H9 (cell line): ENCODE measurements around the gene HSD11B1L. TPM values are rescaled to one million over a fixed set of nuclear protein-coding genes. Genes with fewer than 3 reads are reported as not detected.
"Not testable (repeated sequence)": the region's sequence is repeated elsewhere in the genome, so short reads cannot be mapped to it uniquely, and the experiment has no call there.

ENCODE experiments used
- DNase-seq: peaks from one replicate; pipeline ENCODE4 v3.0.0-alpha.2; 2017
- H2AFZ ChIP-seq: one replicate; pipeline ENCODE4 v1.6.1; 2013; ENCODE audit warnings: mild to moderate bottlenecking, low read length, control low read depth, moderate library complexity
- H2AK5ac ChIP-seq: 2 replicates; pipeline ENCODE4 v1.6.1; 2013; ENCODE audit warnings: low read length, control low read depth, mixed read lengths; ENCODE audit not compliant: insufficient read length
- H2BK120ac ChIP-seq: one replicate; pipeline ENCODE4 v1.6.1; 2013; ENCODE audit warnings: low read depth, mild to moderate bottlenecking, low read length, control low read depth, inconsistent platforms; ENCODE audit not compliant: poor library complexity, severe bottlenecking
- H2BK12ac ChIP-seq: 2 replicates; pipeline ENCODE4 v1.6.1; 2013; ENCODE audit warnings: low read length, control low read depth, mixed read lengths, low read depth; ENCODE audit not compliant: insufficient read length
- H2BK15ac ChIP-seq: 2 replicates; pipeline ENCODE4 v1.6.1; 2013; ENCODE audit warnings: low read depth, low read length, control low read depth
- H2BK20ac ChIP-seq: one replicate; pipeline ENCODE4 v1.6.1; 2013; ENCODE audit warnings: low read depth, mild to moderate bottlenecking, low read length, control low read depth, inconsistent platforms; ENCODE audit not compliant: poor library complexity, severe bottlenecking
- H2BK5ac ChIP-seq: 2 replicates; pipeline ENCODE4 v1.6.1; 2013; ENCODE audit warnings: low read length, control low read depth, mixed read lengths; ENCODE audit not compliant: insufficient read length
- H3K14ac ChIP-seq: 2 replicates; pipeline ENCODE4 v1.6.1; 2013; ENCODE audit warnings: low read length, control low read depth; ENCODE audit not compliant: insufficient read depth
- H3K18ac ChIP-seq: 2 replicates; pipeline ENCODE4 v1.6.1; 2013; ENCODE audit warnings: low read depth, mild to moderate bottlenecking, mixed read lengths, low read length, control low read depth; ENCODE audit not compliant: insufficient read length
- H3K23ac ChIP-seq: 2 replicates; pipeline ENCODE4 v1.6.1; 2013; ENCODE audit warnings: low read length, control low read depth, mixed read lengths, low read depth; ENCODE audit not compliant: insufficient read length
- H3K23me2 ChIP-seq: 2 replicates; pipeline ENCODE4 v1.6.1; 2013; ENCODE audit warnings: low read depth, mild to moderate bottlenecking, mixed read lengths, low read length, control low read depth; ENCODE audit not compliant: insufficient read length, poor library complexity, severe bottlenecking
- H3K27ac ChIP-seq: 2 replicates; pipeline ENCODE4 v1.5.1; 2013; ENCODE audit warnings: low read length, control low read depth, mixed read lengths, low read depth; ENCODE audit not compliant: insufficient read length
- H3K27me3 ChIP-seq: 2 replicates; pipeline ENCODE4 v1.6.1; 2013; ENCODE audit warnings: low read length, control low read depth, inconsistent platforms; ENCODE audit not compliant: insufficient read depth
- H3K4ac ChIP-seq: 2 replicates; pipeline ENCODE4 v1.6.1; 2013; ENCODE audit warnings: low read depth, mild to moderate bottlenecking, control low read depth, inconsistent platforms, low read length, moderate library complexity
- H3K4me1 ChIP-seq: 2 replicates; pipeline ENCODE4 v1.6.1; 2013; ENCODE audit warnings: low read length, control low read depth, inconsistent platforms; ENCODE audit not compliant: insufficient read depth
- H3K4me2 ChIP-seq: 2 replicates; pipeline ENCODE4 v1.6.1; 2013; ENCODE audit warnings: low read length, control low read depth, mixed read lengths; ENCODE audit not compliant: insufficient read length, insufficient read depth
- H3K56ac ChIP-seq: 2 replicates; pipeline ENCODE4 v1.6.1; 2013; ENCODE audit warnings: low read depth, mild to moderate bottlenecking, mixed read lengths, low read length, control low read depth; ENCODE audit not compliant: insufficient read length
- H3K79me1 ChIP-seq: 2 replicates; pipeline ENCODE4 v1.6.1; 2013; ENCODE audit warnings: low read depth, mild to moderate bottlenecking, moderate library complexity, low read length, control low read depth, inconsistent platforms; ENCODE audit not compliant: insufficient read depth, poor library complexity, severe bottlenecking
- H3K79me2 ChIP-seq: 2 replicates; pipeline ENCODE4 v1.6.1; 2013; ENCODE audit warnings: low read length, control low read depth, inconsistent platforms; ENCODE audit not compliant: insufficient read depth
- H3K9ac ChIP-seq: 2 replicates; pipeline ENCODE4 v1.6.1; 2013; ENCODE audit warnings: low read length, control low read depth, mixed read lengths; ENCODE audit not compliant: insufficient read length; ENCODE audit errors: extremely low read depth
- H3K9me3 ChIP-seq: one replicate; pipeline ENCODE4 v1.6.1; 2013; ENCODE audit warnings: low read depth, low read length, inconsistent platforms; ENCODE audit not compliant: control insufficient read depth
- H3T11ph ChIP-seq: one replicate; pipeline ENCODE4 v1.6.1; 2013; ENCODE audit warnings: mild to moderate bottlenecking, low read length, control low read depth, inconsistent platforms
- H4K20me1 ChIP-seq: one replicate; pipeline ENCODE4 v1.6.1; 2013; ENCODE audit not compliant: control insufficient read depth, insufficient read length, insufficient read depth
- H4K5ac ChIP-seq: 2 replicates; pipeline ENCODE4 v1.6.1; 2013; ENCODE audit warnings: low read depth, mild to moderate bottlenecking, mixed read lengths, low read length, control low read depth; ENCODE audit not compliant: insufficient read length
- H4K8ac ChIP-seq: replicated peaks from 2 replicates; pipeline ENCODE4 v1.6.1; 2013; ENCODE audit warnings: low read length, control low read depth, mixed read lengths, low read depth; ENCODE audit not compliant: insufficient read length
- H4K91ac ChIP-seq: 2 replicates; pipeline ENCODE4 v1.6.1; 2013; ENCODE audit warnings: low read depth, mild to moderate bottlenecking, moderate library complexity, mixed read lengths, low read length, control low read depth; ENCODE audit not compliant: insufficient read length
- H3K27ac Mint-ChIP-seq, 3 experiments: 2 replicates in 2 of 3; 3 replicates in 1 of 3; pipeline ENCODE4 v1.8.0; 2020 to 2021; ENCODE audit warnings: mixed read lengths in 3 of 3, mild to moderate bottlenecking in 1 of 3, moderate library complexity in 1 of 3
- H3K27me3 Mint-ChIP-seq: 2 replicates; pipeline ENCODE4 v1.8.0; 2021; ENCODE audit warnings: low read depth, mild to moderate bottlenecking, moderate library complexity, mixed read lengths
- H3K36me3 Mint-ChIP-seq, 3 experiments: 2 replicates in 2 of 3; 3 replicates in 1 of 3; pipeline ENCODE4 v1.8.0; 2020 to 2021; ENCODE audit warnings: low read depth in 3 of 3, mixed read lengths in 3 of 3; ENCODE audit not compliant: insufficient read depth in 1 of 3
- H3K4me1 Mint-ChIP-seq, 2 experiments: 2 replicates each; pipeline ENCODE4 v1.8.0; 2020; ENCODE audit warnings: mixed read lengths in 2 of 2
- H3K4me3 Mint-ChIP-seq, 2 experiments: 2 replicates in 1 of 2; 3 replicates in 1 of 2; pipeline ENCODE4 v1.8.0; 2020 to 2021; ENCODE audit warnings: mild to moderate bottlenecking in 2 of 2, mixed read lengths in 2 of 2, moderate library complexity in 1 of 2
- H3K9me3 Mint-ChIP-seq, 2 experiments: 2 replicates in 1 of 2; 3 replicates in 1 of 2; pipeline ENCODE4 v1.8.0; 2020; ENCODE audit warnings: mild to moderate bottlenecking in 2 of 2, mixed read lengths in 2 of 2, moderate library complexity in 1 of 2
- CTCF ChIP-seq: fragments of 200-600 bp; sonication (generic); conservative IDR thresholded peaks from 3 replicates; pipeline ENCODE4 v1.8.0; 2021; ENCODE audit warnings: antibody characterized with exemption, mild to moderate bottlenecking
- WGBS: extraction: QIAGEN DNeasy Blood & Tissue Kit; methylation state at CpG from one replicate; pipeline ENCODE4 v1.1.7; 2013; ENCODE audit warnings: missing lambda C conversion rate, low lambda C conversion rate, mixed read lengths; ENCODE audit not compliant: insufficient read length; ENCODE audit errors: extremely low coverage; 5-methylcytosine and 5-hydroxymethylcytosine counted together
- total RNA-seq: library from RNA; stranded (reverse); gene quantifications from 2 replicates; pipeline ENCODE4 v1.2.1, GENCODE V29; 2021

The HSD11B1L gene
- total RNA-seq, 1 experiment from 2014 or later: 9.3 TPM

- H3K23me2 ChIP-seq: peaks cover 5% of the 10 kb centered on the region
- H3K56ac ChIP-seq: no peak overlapping the region
- H4K91ac ChIP-seq: no peak overlapping the region
- no peak overlapping the region for H4K8ac ChIP-seq
- Mint-ChIP-seq H3K4me3 (peak overlapping the region in 1 of 2 experiments; percentile 81; a peak in 1 of 5 replicates), H3K36me3 (peaks cover 16 to 23% (median 16%) of the 10 kb centered on the region in 3 experiments), H3K27me3 (peaks cover 3% of the 10 kb centered on the region), H3K4me1 (peaks cover 4 to 14% of the 10 kb centered on the region in 2 experiments), H3K9me3 (peaks cover 5 to 6% of the 10 kb centered on the region in 2 experiments; a peak in 2 of 5 replicates), H3K27ac (no peak overlapping the region)
- DNase-seq: peak; percentile 37
- H3K79me1 ChIP-seq: no peaks in the 10 kb centered on the region
- no peak overlapping the region for H3T11ph ChIP-seq
- no peaks in the 10 kb centered on the region for H3K9me3 ChIP-seq
- H2BK12ac ChIP-seq: no peak overlapping the region
- peak; percentile 17; the same call in 1 of the 3 replicates for TF ChIP-seq CTCF
- no peak overlapping the region for H3K4ac ChIP-seq
- no peaks in the 10 kb centered on the region for H4K20me1 ChIP-seq
- no peak overlapping the region for H2BK5ac ChIP-seq
- peaks cover 14% of the 10 kb centered on the region; the same call in 1 of the 2 replicates for H3K79me2 ChIP-seq
- no peak overlapping the region for H3K14ac ChIP-seq
- H2AK5ac ChIP-seq: no peak overlapping the region
- no peak overlapping the region for H3K27ac ChIP-seq
- H4K5ac ChIP-seq: no peak overlapping the region
- H3K27me3 ChIP-seq: no peaks in the 10 kb centered on the region
- H2BK15ac ChIP-seq: no peak overlapping the region
- no peak overlapping the region for H2BK120ac ChIP-seq
- WGBS: no CpG with 5 or more reads among the region's 76 CpGs
- no peak overlapping the region for H3K18ac ChIP-seq
- no peak overlapping the region for H3K9ac ChIP-seq
- H3K23ac ChIP-seq: no peak overlapping the region
- no peaks in the 10 kb centered on the region for H3K4me1 ChIP-seq
- no peak overlapping the region for H2BK20ac ChIP-seq
- H2AFZ ChIP-seq: no peak overlapping the region
- H3K4me2 ChIP-seq: no peak overlapping the region
These were observed 6.8 kb downstream of the HSD11B1L start for GRCh38 chr19:5687360-5688198.

GRCh38 chr19:5688262-5688881, 7.5 kb downstream of the HSD11B1L start:
- not testable (repeated sequence) for H3K79me1 ChIP-seq, H3K4me1 ChIP-seq, H3K9me3 ChIP-seq, H4K8ac ChIP-seq, H3K27ac ChIP-seq, H2BK15ac ChIP-seq, H2BK5ac ChIP-seq, H3K4me2 ChIP-seq, H3K18ac ChIP-seq, H3T11ph ChIP-seq, H3K27me3 Mint-ChIP-seq, H4K5ac ChIP-seq, H2AK5ac ChIP-seq, H3K4ac ChIP-seq, H2BK120ac ChIP-seq, H4K91ac ChIP-seq, H4K20me1 ChIP-seq, H3K27ac Mint-ChIP-seq, H2BK12ac ChIP-seq, H3K23me2 ChIP-seq, H3K9me3 Mint-ChIP-seq, DNase-seq, H3K27me3 ChIP-seq, H3K56ac ChIP-seq, H2BK20ac ChIP-seq, H2AFZ ChIP-seq, H3K9ac ChIP-seq, H3K23ac ChIP-seq, H3K14ac ChIP-seq
- peaks cover 14% of the 10 kb centered on the region; the same call in 1 of the 2 replicates for H3K79me2 ChIP-seq
- H3K4me1 Mint-ChIP-seq: peaks cover 4 to 15% of the 10 kb centered on the region in 2 experiments
- no CpG with 5 or more reads among the region's 13 CpGs for WGBS
- peak overlapping the region in 1 of 2 experiments; percentile 27; a peak in 2 of 5 replicates for H3K4me3 Mint-ChIP-seq
- peaks cover 22 to 31% (median 24%) of the 10 kb centered on the region in 3 experiments for H3K36me3 Mint-ChIP-seq
